LNCaP clone FGC (cell line): ENCODE results near the gene SLC9A7.
A peak's percentile ranks its signal among the peaks of the same experiment; 100 is the strongest.
"Not testable (repeated sequence)": the region's sequence is repeated elsewhere in the genome, so short reads cannot be mapped to it uniquely, and the experiment has no call there.

Source experiments
- DNase-seq: peaks from one replicate; pipeline ENCODE4 v3.0.0-alpha.2; 2011; ENCODE audit warnings: low read depth
- H3K4me3 ChIP-seq: 2 replicates; pipeline ENCODE4 v1.5.1; 2011; ENCODE audit warnings: mild to moderate bottlenecking, low read depth, low read length, control low read depth
- TF ChIP-seq, protein P1 (sequence below): IDR thresholded peaks from 2 replicates; pipeline ENCODE4 v1.5.1; 2012; ENCODE audit warnings: mild to moderate bottlenecking; ENCODE audit not compliant: control insufficient read depth, insufficient read depth; ENCODE audit errors: extremely low read depth

The SLC9A7 gene

DNA sequence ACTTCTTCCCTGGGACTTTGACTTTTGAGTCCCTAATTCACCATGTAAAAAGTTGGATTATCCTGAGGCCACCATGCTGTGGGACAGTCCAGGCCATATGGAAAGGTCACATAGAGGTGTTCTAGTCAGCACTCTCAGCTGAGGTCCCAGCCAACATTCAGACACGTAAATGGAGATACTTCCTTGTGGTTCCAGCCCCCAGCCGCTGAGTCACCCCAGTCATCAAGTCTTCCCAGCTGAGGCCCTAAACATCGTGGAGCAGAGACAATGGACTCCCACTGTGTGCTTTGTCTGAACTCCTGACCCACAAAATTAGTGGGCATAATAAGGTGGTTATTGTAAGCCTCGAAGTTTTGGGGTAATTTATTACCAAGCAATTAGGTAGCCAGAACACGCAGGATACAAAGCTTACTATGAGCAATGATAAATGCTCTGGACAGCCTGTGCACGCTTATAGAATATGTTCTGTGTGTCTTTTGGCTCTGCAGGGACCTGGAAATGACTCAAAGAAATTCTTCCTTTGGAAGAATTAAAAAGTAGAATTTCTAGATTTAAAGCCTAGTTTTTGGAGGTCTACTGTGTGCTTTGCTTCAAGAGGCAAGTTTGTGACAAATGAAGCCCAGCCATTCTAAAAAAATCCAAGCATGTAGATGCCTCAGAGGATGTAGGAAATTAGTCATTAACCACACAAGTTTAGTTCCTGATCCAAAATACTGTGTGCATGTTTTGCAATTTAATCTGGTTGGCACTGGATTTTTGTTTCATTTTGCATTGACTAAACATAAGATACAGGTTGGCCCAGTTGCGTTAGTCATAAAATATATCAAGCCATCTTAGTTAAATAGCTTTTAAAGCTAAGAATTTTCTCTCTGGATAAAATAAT is 33.2 kb upstream of the SLC9A7 start:
- peak; percentile 93 for DNase-seq
- 0 out of 2 replicates have a peak overlapping the region, but pooled peaks have one; percentile 7 for H3K4me3 ChIP-seq
- TF ChIP-seq, protein P1, sequence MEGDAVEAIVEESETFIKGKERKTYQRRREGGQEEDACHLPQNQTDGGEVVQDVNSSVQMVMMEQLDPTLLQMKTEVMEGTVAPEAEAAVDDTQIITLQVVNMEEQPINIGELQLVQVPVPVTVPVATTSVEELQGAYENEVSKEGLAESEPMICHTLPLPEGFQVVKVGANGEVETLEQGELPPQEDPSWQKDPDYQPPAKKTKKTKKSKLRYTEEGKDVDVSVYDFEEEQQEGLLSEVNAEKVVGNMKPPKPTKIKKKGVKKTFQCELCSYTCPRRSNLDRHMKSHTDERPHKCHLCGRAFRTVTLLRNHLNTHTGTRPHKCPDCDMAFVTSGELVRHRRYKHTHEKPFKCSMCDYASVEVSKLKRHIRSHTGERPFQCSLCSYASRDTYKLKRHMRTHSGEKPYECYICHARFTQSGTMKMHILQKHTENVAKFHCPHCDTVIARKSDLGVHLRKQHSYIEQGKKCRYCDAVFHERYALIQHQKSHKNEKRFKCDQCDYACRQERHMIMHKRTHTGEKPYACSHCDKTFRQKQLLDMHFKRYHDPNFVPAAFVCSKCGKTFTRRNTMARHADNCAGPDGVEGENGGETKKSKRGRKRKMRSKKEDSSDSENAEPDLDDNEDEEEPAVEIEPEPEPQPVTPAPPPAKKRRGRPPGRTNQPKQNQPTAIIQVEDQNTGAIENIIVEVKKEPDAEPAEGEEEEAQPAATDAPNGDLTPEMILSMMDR = no peak

DNA sequence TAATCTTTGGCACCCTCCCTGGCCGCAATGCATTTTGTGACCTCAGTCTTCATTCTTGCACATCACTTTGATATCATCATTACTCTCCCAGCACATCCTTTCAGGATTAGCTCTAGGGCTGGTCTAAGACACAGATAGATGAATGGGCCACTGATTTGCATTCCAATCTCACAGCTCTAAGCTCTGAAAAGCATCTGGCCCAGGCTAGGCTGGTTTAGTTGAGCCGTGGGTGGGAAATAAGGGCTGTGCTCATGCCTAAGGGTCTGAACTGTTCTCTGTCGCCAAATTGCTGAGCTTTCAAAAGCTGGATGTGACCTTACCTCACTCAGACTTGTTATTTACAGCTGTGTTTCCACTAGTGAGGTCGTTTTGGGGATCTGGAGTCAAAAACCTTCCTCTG is 30.0 kb upstream of the SLC9A7 start:
- no peak overlapping the region for H3K4me3 ChIP-seq
- TF ChIP-seq, protein P1 = no peak
- DNase-seq = no peak

- not testable (repeated sequence) for DNase-seq, H3K4me3 ChIP-seq
Observed at GRCh38 chrX:46784437-46784836, 25.5 kb upstream of the SLC9A7 start.

GRCh38 chrX:46782034-46782433 is 23.1 kb upstream of the SLC9A7 start:
- TF ChIP-seq, protein P1 = no peak
- no peak overlapping the region for H3K4me3 ChIP-seq
- DNase-seq = no peak

DNA sequence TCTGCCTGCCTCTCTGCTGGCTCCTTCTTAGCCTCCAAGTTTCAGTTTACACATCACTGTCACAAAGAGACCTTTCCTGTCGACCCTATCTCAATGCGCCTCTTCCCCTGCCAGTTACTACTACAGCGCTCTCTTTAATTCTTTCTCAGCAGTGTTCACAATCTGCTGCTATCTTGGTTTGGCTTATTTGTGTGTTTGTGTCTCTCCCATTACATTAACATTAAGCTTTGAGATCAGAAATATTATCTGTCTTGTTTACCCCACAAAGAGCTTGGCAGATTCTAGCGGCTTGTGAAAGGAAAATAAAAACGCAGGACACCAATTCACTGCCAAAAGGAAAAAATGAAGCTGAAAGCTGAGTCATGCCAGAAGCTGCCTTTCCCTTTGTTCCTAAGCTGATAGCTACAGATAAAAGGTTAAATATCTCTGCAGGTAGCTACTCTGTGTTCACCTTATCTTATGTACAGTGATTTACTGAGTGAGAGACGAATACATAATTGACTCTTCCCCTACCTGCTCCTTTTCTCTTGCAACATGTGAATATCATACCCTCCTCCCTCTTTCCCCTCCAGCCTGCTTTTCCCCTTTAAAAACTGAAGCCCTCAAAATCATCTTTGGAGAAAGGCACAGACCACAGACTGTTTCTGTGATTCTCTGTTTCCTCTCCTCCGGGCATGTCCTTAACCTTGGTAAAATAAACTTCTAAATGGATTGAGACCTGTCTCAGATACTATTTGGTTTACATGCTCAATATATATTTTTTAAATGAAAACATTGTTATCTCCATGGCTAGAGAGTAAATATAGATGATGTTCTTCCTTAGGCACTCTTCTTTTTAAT is 19.3 kb upstream of the SLC9A7 start:
- TF ChIP-seq, protein P1 = no peak
- DNase-seq = peak; percentile 65
- H3K4me3 ChIP-seq = no peak overlapping the region

- TF ChIP-seq, protein P1 = no peak
- H3K4me3 ChIP-seq = no peak overlapping the region
- no peak for DNase-seq
Observed at GRCh38 chrX:46770817-46771163, 11.9 kb upstream of the SLC9A7 start.

DNA sequence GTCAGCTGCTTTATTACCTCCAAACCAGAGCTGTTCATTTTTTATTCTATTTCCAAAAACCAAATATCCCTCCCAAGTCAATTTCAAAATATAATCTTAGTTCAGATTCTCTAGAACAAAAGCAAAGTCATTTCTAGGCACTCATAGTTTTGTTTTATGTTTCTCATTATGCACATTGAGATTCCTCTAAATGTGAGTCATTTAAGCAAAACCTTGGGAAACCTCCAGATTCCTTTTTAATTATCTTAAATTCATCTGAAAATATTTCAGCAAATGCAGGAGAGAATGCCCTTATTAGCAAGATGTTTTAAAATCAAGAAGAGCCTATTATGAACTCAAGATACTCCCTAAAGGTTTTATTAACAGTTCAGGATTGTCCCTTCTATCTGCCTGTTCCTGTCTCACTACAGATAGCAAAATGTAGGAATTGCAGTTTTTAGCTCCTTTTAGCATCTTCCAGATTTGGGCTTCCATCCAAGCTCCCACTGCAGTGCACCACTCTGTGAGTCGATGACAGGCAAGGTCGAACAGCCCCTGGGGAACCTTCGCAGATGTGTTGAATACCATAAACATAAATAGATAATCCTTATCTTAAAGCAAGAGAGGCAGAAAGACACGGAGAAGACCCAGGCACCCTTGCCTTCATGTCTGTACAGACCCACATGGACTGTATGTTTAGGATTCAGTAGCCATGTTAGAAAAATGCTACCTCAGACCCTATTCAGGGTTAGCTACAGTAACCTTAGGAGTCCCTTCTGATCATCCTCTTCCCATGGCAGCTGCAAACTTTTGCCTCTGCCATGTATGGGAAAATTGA is 11.3 kb upstream of the SLC9A7 start:
- TF ChIP-seq, protein P1 = no peak
- DNase-seq = no peak
- H3K4me3 ChIP-seq = no peak overlapping the region
